ENCODE measurements around the gene SEC14L5.
A peak's percentile ranks its signal among the peaks of the same experiment; 100 is the strongest.

The SEC14L5 gene

GRCh38 chr16:5045499-5046115, 87.5 kb downstream of the SEC14L5 start:
- no peak for DNase-seq

- no peak for DNase-seq
Observed at GRCh38 chr16:5046914-5047313, 88.8 kb downstream of the SEC14L5 start.

GRCh38 chr16:5054876-5055865, 97.0 kb downstream of the SEC14L5 start:
- DNase-seq: no peak

DNA sequence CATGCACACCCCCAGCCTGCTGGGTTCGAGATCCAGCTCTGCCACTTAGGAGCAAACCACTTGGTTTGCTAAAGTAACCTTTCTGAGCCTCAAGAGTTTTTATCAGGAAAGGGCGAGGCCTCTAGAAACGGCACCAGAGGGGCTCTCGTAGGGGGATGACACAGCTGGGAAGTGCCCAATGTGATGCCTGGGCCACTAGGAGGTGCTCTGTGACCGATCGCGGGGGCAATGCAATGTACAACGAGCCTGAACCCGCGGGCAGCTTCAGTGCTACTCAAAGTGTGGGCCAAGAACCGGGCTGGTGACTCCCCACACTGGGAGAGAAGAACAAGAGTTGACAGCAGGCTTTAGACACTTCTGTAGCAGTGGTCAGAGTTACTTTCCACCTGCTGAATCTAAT, 98.2 kb downstream of the SEC14L5 start:
- DNase-seq: no peak

GRCh38 chr16:5058476-5058875, 100.3 kb downstream of the SEC14L5 start:
- no peak for DNase-seq

GRCh38 chr16:5059386-5060072, 101.4 kb downstream of the SEC14L5 start:
- no peak for DNase-seq

DNA sequence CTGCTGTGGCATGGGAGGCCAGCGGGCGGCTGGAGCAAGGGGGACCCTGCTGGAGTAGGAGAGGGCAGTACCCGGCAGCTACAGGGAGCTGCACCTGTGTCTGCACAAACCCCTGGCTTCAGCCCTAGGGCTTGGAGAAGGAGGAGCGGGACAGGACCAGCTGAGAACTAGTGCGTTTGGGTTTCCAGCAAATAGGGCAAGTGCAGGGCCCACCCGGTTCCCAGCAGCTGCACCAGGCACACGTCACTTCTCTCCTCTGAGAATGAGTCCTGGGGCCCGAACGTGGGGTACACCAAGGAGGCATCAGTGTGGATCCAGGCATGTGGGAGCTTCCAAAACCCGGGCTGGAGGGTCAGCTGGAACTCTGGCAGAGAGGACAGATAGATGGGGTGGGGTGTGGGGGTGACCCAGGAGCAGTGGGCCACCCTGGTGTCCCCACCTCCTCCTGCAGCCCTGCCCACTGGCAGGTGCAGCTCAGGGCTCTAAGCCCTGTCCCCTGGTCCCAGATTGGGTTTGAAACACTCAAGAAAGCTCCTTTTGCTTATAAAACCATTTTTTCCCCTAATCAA, 102.0 kb downstream of the SEC14L5 start:
- DNase-seq: no peak

DNA sequence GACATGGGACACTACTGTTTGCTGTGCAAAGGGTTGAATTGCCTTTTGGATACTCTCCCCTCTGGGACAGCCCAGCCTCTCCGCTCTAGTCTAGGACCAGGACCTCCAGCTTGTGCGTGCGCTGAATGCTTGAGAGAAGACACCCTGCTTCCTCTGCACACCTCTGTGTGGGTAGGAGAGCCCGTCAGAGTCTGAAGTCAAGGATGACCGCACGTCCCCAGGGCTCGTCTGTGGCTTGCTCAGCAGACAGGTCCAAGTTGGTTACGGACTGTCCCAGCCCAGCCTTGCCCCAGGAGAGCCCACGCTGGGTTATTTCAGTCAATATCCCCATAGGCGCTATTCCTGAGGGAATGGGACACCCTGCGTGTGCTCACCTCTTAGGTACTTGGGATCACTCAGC, 103.9 kb downstream of the SEC14L5 start:
- no peak for DNase-seq

DNA sequence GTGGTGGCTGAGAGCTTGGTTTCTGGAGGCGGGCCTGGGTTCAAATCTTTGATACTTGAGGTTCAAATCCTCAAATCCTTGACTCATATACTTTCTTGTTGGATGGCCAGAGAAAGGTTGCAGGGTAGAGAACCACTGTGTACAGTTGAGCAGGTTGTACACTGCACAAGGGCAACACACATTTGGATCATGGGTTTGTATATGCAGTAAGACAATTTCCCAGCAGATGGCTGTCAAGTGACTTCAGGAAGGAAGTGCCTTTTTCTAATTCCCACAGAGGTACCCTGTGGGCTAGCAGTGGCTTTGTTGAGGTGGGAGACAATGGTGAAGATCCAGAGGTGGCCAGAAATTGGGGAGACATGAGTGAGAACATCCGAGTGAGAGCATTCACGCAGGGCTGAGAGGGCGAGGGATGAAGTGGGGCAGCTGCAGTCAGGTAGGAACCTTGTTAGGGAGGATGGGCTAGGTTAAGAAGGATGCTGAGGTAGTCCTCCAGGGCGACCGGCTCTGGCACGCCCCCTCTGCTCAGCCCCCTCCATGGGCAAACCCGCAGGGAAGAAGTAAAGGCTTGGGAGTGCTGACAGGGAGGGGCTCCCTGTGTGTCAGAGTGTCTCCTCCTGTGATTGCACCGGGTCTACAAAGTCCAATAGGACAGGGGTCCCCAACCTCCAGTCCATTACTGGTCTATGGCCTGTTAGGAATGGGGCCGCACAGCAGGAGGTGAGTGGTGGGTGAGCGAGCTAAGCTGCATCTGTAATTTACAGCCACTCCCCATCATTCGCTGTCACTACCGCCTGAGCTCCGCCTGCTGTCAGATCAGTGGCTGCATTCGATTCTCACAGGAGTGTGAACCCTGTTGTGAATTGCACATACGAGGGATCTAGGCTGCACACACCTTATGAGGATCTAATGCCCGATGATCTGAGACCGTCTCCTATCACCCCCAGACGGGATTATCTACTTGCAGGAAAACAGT, 104.9 kb downstream of the SEC14L5 start:
- no peak for DNase-seq

DNA sequence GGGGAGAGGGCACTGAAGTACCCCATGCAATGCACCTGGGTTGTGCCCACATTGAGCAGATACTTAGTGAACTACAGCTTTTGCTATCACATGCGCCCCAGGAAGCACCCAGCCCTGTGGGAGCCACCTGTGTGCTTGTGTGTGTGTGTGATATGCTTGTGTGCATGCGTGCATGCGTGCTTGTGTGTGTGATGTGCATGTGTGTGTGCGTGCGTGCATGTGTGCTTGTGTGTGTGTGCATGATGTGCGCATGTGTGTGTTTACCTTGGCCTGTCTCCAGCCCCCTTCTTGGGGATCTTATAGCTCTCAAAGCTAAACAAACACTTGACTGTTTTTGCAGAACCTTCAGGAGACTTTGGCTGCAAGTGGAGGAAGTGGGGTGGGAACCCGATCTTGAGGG, 106.8 kb downstream of the SEC14L5 start:
- DNase-seq: peak; percentile 34

- DNase-seq: no peak
Observed at GRCh38 chr16:5065326-5065725, 107.2 kb downstream of the SEC14L5 start.

- DNase-seq: no peak
Observed at GRCh38 chr16:5065813-5066212, 107.7 kb downstream of the SEC14L5 start, which contains the start of gene C16orf89. Gene C16orf89, minus strand, starts transcription at chr16:5065956. Its CDS starts 48 bp downstream, at chr16:5065908.

GRCh38 chr16:5066511-5066910, 108.4 kb downstream of the SEC14L5 start:
- no peak for DNase-seq

All from NCI-H510A (cell line).